ENCODE measurements around the gene PFKFB3. TPM values are rescaled to one million over a fixed set of nuclear protein-coding genes. Genes with fewer than 3 reads are reported as not detected.
A peak's percentile ranks its signal among the peaks of the same experiment; 100 is the strongest.
"Not testable (repeated sequence)": the region's sequence is repeated elsewhere in the genome, so short reads cannot be mapped to it uniquely, and the experiment has no call there.

PFKFB3 gene
- total RNA-seq = 13.8 TPM
- long read RNA-seq, full-length matches to known transcripts = 5 of 17 reads
- long read RNA-seq, partial matches to known transcripts = 6 of 17 reads
- long read RNA-seq, other reads (novel, unspliced or antisense) = 6 of 17 reads

GRCh38 chr10:6202684-6203330, at the start of gene PFKFB3:
Gene PFKFB3, plus strand, starts transcription at chr10:6202932. Its CDS starts 329 bp downstream, at chr10:6203261.
- peak; percentile 99 for DNase-seq (ENCODE audit: low spot score)
- intact Hi-C loops (cut with DNase I) = loop anchor here (2.0 to 5.0 kb wide), 4 partner anchors 40 to 198 kb away; partner anchors contain the start of gene RBM17

DNA sequence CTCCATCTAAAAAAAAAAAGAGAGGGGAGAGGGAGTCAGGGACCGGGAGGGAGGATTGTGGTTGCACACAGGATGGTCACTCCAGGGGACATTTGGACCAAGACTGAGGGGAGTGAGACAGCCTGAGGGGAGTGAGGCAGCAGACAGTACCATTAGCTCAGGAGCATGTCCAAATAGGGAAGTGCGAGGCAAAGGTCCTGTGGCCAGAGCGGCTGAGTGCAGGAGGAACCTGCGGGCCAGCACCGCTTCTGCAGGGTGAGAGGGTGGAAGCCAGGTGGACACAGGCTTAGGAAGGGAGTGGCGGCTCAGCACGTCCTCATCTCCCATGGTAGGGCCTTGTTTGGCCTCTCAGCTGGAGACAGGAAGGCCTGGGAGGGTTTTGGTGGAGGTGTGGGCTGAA, 48.9 kb upstream of the PFKFB3 start:
- intact Hi-C loops (cut with DNase I) = no loop called here
- DNase-seq (ENCODE audit: low spot score) = peak; percentile 90

DNA sequence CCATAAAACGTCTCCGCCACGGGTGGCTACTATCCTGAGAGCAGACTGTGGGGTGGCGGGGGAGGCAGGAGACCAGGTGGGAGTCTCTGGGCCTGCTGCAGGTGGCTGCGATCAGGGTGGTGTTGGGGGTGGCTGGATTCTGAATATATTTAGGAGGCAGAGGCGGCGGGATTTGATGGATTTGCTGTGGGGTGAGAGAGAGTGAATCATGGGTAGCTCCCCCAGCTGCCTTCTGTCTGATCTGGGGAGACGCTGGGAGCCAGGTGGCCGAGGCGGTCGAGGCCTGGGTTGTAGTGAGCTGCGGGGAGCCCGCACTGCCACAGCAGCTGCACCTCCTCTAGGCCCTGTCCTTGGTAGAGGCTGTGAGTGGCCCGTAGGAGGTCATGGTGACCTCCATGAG, 48.2 kb upstream of the PFKFB3 start:
- intact Hi-C loops (cut with DNase I) = no loop called here
- no peak for DNase-seq (ENCODE audit: low spot score)

- intact Hi-C loops (cut with DNase I) = no loop called here
- DNase-seq (ENCODE audit: low spot score) = no peak
These were observed 44.5 kb upstream of the PFKFB3 start for GRCh38 chr10:6158276-6158675.

GRCh38 chr10:6161921-6162320, 40.8 kb upstream of the PFKFB3 start:
- no peak for DNase-seq (ENCODE audit: low spot score)
- intact Hi-C loops (cut with DNase I) = loop anchor here (2.0 kb wide), 1 partner anchor 41 kb away; the partner anchor contains the start of gene PFKFB3

DNA sequence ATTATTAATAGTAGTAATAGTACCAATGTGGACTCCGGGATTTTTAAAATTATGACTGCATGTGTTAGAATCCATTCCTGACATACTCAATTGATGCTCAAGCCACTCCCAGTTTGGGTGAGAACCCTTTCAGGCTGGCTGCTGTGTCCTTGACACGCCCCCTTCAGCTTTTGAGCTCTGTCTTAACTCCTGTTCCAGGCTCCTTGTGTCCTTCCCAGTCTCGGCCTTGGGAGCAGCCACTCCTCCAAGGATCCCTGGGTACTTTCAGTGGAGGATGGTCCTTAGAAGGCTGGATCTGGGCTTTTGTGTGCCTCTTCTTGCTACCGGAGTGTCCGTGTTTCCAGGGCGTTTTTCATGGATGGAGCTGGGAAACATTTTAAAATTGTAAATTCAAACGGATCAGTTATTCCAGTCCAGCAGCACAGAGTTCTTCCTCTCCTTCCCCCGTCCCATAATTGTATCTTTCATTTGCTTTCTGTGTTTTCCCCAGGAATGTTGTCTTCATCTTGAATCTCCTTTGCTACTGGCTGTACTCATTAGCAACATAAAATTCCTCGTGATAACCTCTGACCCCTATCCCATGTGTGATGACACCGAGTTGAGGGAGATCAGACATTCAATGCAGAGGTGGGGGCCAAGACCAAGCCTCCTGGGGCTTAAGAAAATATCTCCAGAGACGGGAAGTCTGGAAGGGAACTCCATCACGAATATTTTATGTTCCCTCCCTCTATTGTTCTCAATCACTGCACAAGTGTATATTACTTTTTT, 40.0 kb upstream of the PFKFB3 start:
- DNase-seq (ENCODE audit: low spot score) = no peak
- intact Hi-C loops (cut with DNase I) = loop anchor here (1.0 to 2.0 kb wide), 2 partner anchors 18 to 40 kb away; partner anchors contain the start of gene PFKFB3

DNA sequence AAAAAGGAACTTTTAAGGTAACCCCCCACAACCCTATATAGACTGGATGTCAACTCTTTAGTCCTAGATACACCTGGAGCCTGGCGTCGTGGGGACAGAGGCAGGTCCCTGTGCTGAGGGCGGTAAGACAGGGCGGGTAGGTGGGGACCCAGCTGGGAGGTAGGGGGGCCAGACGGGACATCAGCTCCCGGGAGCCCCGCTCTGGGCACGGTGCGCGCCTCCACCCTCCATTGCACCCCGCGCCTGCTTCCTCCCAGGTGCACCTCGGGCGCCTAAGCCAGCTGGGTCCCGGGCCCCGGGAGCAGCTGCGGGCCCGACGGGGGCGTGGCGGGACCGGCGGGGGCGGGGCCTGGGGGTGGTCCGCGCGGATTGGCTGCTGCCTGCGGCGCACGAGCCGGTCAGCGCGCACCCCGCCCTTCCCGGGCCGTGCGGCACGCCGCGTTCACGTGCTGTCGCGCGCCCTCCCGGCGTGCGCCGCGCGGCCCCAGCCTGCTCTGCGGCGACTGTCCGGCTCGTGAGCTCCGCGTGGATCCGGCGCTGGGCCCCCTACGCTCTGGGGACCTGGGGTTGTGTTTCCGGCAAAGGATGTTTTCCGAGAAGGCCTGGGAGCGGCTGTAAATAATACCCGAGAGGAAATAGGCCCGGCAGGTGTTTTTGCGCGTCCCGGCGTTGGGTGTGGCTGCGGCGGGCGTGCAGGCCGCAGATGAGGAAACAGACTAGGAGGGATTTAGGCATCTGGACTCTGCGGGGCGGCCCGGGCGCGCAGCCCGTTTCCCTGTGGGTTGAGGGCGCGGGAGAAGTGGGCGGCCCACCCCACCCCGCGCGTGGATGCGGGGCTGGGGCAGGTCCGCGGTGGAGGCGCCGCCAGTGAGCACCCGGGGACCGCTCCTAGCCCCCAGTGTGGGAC, 39.1 kb upstream of the PFKFB3 start:
- intact Hi-C loops (cut with DNase I) = loop anchor here (1.0 to 2.0 kb wide), 2 partner anchors 19 to 39 kb away; partner anchors contain the start of gene PFKFB3
- peak; percentile 95 for DNase-seq (ENCODE audit: low spot score)

DNA sequence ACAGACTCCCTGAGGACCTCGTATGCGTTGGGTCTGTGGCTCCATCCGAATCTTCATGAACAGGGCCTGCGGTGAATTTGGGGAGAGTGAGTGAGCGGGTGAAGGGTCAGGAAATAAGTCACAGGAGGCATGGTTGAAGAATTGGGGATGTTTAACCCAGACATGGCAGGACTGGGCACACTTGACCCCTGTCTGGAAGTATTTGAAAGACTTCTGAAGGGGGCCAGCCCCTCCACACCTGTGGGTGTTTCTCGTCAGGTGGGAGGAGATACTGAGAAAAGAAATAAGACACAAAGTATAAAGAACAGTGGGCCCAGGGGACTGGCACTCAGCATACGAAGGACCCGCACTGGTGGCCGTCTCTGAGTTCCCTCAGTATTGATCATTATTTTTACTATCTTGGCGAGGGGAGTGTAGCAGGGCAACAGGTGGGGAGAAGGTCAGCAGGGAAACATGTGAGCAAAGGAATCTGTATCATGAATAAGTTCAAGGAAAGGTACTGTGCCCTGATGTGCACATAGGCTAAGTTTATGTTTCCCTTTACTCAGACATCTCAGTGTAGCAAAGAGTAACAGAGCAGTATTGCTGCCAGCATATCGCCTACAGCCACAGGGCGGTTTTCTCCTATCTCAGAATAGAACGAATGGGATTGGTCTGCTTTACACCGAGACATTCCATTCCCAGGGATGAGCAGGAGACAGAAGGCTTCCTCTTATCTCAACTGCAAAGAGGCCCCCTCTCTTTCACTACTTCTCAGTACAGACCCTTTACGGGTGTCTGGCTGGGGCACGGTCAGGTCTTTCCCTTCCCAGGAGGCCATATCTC, 38.2 kb upstream of the PFKFB3 start:
- DNase-seq (ENCODE audit: low spot score) = no peak
- intact Hi-C loops (cut with DNase I) = no loop called here

DNA sequence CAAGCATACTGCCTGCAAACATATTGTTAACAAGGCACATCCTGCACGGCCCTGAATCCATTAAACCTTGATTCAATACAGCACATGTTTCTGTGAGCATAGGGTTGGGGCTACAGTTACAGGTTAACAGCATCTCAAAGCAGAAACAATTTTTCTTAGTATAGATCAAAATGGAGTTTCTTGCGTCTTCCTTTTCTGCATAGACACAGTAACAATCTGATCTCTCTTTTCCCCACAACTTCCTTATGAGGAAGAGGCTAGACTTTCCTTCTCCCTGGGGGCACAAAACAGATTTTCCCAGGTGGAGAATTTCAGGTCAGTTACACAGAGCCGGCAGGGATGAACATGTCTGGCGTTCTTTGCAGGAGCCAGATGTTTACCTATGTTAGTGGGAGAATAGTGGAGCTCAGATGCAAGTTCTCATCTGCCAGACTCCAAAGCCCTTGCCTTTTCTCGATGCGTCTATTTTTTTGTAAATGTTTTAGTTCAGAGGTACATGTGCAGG, 37.5 kb upstream of the PFKFB3 start:
- intact Hi-C loops (cut with DNase I) = no loop called here

GRCh38 chr10:6165933-6166332, 36.8 kb upstream of the PFKFB3 start:
- intact Hi-C loops (cut with DNase I); DNase-seq (ENCODE audit: low spot score): not testable (repeated sequence)

More for the DNA sequence above, 37.5 kb upstream of the PFKFB3 start:
- no peak for DNase-seq (ENCODE audit: low spot score)

DNA sequence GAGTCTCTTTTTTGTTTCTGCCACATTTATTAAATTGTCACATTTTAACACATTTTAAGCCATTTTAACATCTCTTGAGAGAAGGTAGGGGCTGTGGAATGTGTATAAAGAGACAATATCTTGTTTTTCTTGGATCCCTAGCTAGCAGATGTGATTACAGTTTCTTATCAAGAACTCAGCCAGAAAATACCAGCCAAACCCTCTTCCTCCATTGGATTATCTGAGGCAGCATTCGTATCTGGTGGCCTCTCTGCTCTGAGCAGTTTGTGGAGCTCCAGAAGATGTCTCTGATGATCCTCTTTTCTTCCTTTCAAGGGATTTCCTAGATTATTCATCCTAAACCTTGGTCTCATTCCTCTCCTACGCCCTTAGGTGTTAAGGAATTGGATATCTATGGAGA, 35.3 kb upstream of the PFKFB3 start:
- no peak for DNase-seq (ENCODE audit: low spot score)
- intact Hi-C loops (cut with DNase I) = no loop called here

GRCh38 chr10:6168084-6168483, 34.6 kb upstream of the PFKFB3 start:
- intact Hi-C loops (cut with DNase I) = no loop called here
- no peak for DNase-seq (ENCODE audit: low spot score)

GRCh38 chr10:6170638-6171037, 32.1 kb upstream of the PFKFB3 start:
- no peak for DNase-seq (ENCODE audit: low spot score)
- intact Hi-C loops (cut with DNase I) = no loop called here

DNA sequence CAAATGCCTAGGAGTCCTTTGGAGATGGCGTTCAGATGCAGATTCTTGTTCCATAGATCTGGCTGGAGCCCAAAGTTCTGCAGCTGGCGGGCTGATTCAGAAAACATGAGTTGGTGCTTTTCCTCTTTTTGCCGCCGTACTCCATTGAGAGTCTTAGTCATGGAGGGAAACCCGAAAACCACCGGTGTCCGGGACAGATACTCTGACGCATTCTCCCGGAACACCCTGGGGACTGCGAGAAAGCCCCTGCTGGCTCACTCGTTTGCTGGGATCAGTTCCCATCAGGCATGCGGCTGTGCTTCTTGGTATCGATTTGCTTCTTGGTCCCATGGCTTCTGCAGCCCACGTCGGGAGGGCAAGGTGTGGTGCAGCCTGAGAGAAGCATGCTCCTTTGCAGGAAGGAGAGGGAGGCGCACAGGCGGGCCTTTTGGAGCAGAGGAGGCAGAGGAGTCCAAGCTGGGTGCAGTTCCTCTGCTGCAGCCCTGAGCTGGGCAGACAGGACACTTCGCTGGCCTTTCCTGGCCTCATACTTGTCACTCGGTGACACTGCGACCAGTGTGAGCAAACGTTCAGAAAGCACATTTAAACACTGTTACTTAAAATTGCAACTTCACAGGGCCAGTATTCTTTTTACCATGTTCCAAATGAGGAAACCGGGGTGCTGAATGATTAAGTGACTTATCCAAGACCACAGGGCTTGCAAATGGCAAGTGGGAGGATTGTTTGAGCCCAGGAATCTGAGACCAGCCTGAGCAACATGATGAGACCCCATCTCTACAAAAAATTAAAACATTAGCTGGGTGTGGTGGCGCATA, 30.6 kb upstream of the PFKFB3 start:
- DNase-seq (ENCODE audit: low spot score) = peak; percentile 82
- intact Hi-C loops (cut with DNase I) = no loop called here

- DNase-seq (ENCODE audit: low spot score) = no peak
- intact Hi-C loops (cut with DNase I) = no loop called here
These were observed 29.5 kb upstream of the PFKFB3 start for GRCh38 chr10:6173203-6173602.

DNA sequence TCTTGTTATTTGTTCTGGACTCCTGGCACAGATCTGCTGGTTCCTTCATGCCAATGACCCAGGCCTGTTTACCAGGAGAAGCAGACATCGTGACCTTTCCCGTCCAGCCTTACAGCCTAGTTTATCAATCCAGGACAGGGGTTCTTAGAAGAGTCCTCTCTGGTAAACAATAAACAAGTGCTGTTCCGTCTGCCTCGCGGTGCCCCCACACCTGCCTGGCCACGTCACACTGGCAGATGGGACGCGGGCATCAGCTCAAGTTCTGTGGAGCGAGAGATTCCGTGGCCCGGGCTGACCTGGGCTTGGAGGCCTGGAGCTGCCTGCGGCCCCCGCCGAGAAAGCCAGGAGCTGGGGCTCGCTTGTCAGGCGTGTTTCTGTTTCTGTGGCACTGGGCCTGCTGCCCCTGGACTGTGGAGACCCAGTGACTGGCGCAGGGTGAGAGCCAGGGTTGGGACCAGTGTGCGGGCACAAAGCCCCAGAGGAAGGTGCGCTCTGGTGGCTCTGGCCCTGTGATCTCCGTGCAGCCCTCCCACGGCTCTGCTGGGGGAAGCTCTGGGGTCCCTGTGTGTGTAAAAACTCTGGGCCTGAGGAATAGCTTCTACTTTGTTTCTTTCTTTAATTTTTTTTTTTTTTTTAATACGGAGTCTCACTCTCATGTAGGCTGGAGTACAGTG, 28.4 kb upstream of the PFKFB3 start:
- intact Hi-C loops (cut with DNase I) = no loop called here
- DNase-seq (ENCODE audit: low spot score) = no peak

DNA sequence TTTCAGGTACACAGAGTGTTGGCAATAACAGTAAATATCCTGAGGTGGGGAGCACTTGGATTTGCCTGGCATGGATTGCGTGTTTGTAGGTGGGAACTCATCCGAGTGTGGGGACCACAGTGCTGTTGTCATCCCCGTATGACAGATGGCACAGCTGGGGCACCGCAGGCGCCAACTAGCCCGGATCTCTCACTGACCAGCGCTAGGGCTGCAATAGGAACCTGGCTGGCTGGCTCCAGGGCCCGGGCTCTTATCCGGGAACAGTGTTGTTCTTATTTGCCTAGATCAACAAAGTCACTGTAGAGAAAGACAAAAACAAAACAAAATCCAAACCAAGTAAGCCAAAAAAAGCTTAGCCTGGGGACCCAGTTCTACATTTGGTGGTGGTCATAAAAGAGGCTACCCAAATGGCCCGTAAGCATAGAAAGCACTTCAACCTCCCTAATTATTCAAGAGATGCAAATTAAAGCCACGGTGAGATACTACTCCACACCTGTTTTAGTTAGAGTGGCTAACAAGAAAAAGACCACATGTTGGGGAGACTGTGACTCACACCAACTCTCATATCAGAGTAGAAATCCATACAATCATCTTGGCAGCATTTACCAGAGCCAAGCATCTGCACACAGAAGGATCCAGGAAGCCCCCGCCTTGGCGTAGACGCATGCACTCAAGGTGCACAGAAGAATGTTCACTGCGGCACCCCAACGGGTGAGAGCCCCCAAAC, 27.2 kb upstream of the PFKFB3 start:
- no peak for DNase-seq (ENCODE audit: low spot score)
- intact Hi-C loops (cut with DNase I) = no loop called here

Measured in cardiac septum (tissue), 1 donor.